ENCODE data around the gene UGT1A8. TPM values are rescaled to one million over a fixed set of nuclear protein-coding genes. Genes with fewer than 3 reads are reported as not detected.

Gene UGT1A8
- total RNA-seq, 1 experiment from 2014 or later, result not detected

- ChIA-PET RAD21 (ENCODE audit: low non-redundant PET in 1 of 2, low total read pairs in 2 of 2, uncharacterized antibody in 2 of 2, unreplicated experiment in 2 of 2) (no interaction called here), CTCF (no interaction called here), POLR2A (no interaction called here)
- Histone ChIP-seq H3K9ac (ENCODE audit: low read length) (no peak overlapping the region), H3K27me3 (ENCODE audit: insufficient read depth, low read length) (no peaks in the 10 kb centered on the region), H3K9me3 (ENCODE audit: control insufficient read depth in 1 of 2, insufficient read depth in 1 of 2, low read depth in 1 of 2, low read length in 2 of 2) (no peaks in the 10 kb centered on the region), H3K9me2 (ENCODE audit: insufficient read depth) (no peaks in the 10 kb centered on the region), H4K20me1 (ENCODE audit: insufficient read depth) (no peaks in the 10 kb centered on the region), H3K79me2 (ENCODE audit: insufficient read depth, low read length) (no peaks in the 10 kb centered on the region), H3K36me3 (ENCODE audit: control insufficient read depth in 1 of 2, insufficient read depth in 2 of 2, low read length in 2 of 2) (no peaks in the 10 kb centered on the region), H2AFZ (ENCODE audit: low read depth, low read length, poor library complexity, severe bottlenecking) (no peak overlapping the region), H3K27ac (ENCODE audit: low read depth, low read length) (no peak overlapping the region), H3K4me3 (replicated peaks in 1 of 2; ENCODE audit: low read depth in 1 of 2, low read length in 2 of 2) (no peak overlapping the region), H3K4me2 (ENCODE audit: low read length) (no peak overlapping the region), H3K4me1 (ENCODE audit: control insufficient read depth in 1 of 2, insufficient read depth in 2 of 2, low read length in 2 of 2) (no peaks in the 10 kb centered on the region)
- DNase-seq (ENCODE audit: low read depth, low spot score), result no peak
- intact Hi-C loops (cut with micrococcal nuclease), result no loop called here
- BruUV-seq (replicated peaks), result no TSS peak
- ATAC-seq, result no peak
- no peak for TF ChIP-seq YY1 (IDR thresholded peaks at IDR 0.05; ENCODE audit: extremely low read depth, insufficient replicate concordance, low read depth, low read length)
- no peak for TF ChIP-seq POLR2AphosphoS5 (IDR thresholded peaks at IDR 0.05; ENCODE audit: low read depth, low read length)
- no peak for TF ChIP-seq POLR2A (IDR thresholded peaks at IDR 0.05; ENCODE audit: borderline replicate concordance, extremely low read depth, insufficient read depth, insufficient read length)
Measured at GRCh38 chr2:233794128-233794658, 176.8 kb downstream of the UGT1A8 start.

GRCh38 chr2:233795735-233796171, 178.3 kb downstream of the UGT1A8 start:
- ChIA-PET RAD21 (ENCODE audit: low non-redundant PET in 1 of 2, low total read pairs in 2 of 2, uncharacterized antibody in 2 of 2, unreplicated experiment in 2 of 2) (no interaction called here), CTCF (no interaction called here), POLR2A (no interaction called here)
- Histone ChIP-seq H3K9me3 (ENCODE audit: control insufficient read depth in 1 of 2, insufficient read depth in 1 of 2, low read depth in 1 of 2, low read length in 2 of 2) (no peaks in the 10 kb centered on the region), H3K27ac (ENCODE audit: low read depth, low read length) (no peak overlapping the region), H3K79me2 (ENCODE audit: insufficient read depth, low read length) (no peaks in the 10 kb centered on the region), H4K20me1 (ENCODE audit: insufficient read depth) (no peaks in the 10 kb centered on the region), H3K4me1 (ENCODE audit: control insufficient read depth in 1 of 2, insufficient read depth in 2 of 2, low read length in 2 of 2) (no peaks in the 10 kb centered on the region), H3K9ac (ENCODE audit: low read length) (no peak overlapping the region), H3K4me3 (replicated peaks in 1 of 2; ENCODE audit: low read depth in 1 of 2, low read length in 2 of 2) (no peak overlapping the region), H2AFZ (ENCODE audit: low read depth, low read length, poor library complexity, severe bottlenecking) (no peak overlapping the region), H3K4me2 (ENCODE audit: low read length) (no peak overlapping the region), H3K27me3 (ENCODE audit: insufficient read depth, low read length) (no peaks in the 10 kb centered on the region), H3K9me2 (ENCODE audit: insufficient read depth) (no peaks in the 10 kb centered on the region), H3K36me3 (ENCODE audit: control insufficient read depth in 1 of 2, insufficient read depth in 2 of 2, low read length in 2 of 2) (no peaks in the 10 kb centered on the region)
- no peak for ATAC-seq
- TF ChIP-seq EZH2phosphoT487 (IDR thresholded peaks at IDR 0.05; ENCODE audit: borderline replicate concordance) (no peak), RAD21 (IDR thresholded peaks at IDR 0.05; ENCODE audit: low read depth) (no peak)
- no peak for DNase-seq (ENCODE audit: low read depth, low spot score)
- BruUV-seq (replicated peaks), result no TSS peak
- intact Hi-C loops (cut with micrococcal nuclease), result no loop called here
